ENCODE measurements around the gene RAD54L.

DNA sequence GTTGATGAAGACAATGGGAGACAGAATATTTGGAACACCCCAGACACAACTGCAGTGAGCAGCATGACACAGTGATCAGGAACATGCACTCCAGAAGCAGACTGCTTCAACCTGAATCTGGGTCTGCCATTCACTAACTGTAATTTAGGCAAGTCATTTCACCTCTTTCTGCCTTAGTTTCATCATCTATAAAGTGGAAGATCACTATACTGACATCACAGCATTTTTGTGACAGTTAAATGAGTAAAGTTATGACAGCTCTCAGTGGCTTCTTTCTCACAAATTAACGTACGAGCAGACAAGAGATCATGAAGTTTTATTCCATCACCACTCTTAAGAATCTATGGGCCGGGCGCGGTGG, 41.6 kb downstream of the RAD54L start:
- TF ChIP-seq BHLHE40 (IDR thresholded peaks at IDR 0.05; ENCODE audit: borderline replicate concordance), result no peak
- TF ChIP-seq, protein P1, sequence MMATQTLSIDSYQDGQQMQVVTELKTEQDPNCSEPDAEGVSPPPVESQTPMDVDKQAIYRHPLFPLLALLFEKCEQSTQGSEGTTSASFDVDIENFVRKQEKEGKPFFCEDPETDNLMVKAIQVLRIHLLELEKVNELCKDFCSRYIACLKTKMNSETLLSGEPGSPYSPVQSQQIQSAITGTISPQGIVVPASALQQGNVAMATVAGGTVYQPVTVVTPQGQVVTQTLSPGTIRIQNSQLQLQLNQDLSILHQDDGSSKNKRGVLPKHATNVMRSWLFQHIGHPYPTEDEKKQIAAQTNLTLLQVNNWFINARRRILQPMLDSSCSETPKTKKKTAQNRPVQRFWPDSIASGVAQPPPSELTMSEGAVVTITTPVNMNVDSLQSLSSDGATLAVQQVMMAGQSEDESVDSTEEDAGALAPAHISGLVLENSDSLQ (IDR thresholded peaks at IDR 0.05), result no peak
- TF ChIP-seq SP1 (IDR thresholded peaks at IDR 0.05), result no peak
- TF ChIP-seq FOXA1 (IDR thresholded peaks at IDR 0.05), result no peak
- TF ChIP-seq NFRKB (IDR thresholded peaks at IDR 0.05), result no peak
- no peak for TF ChIP-seq ZNF384 (IDR thresholded peaks at IDR 0.05)
- no peak for TF ChIP-seq FOXM1 (IDR thresholded peaks at IDR 0.05; ENCODE audit: borderline replicate concordance)
- TF ChIP-seq TARDBP (IDR thresholded peaks at IDR 0.05), result no peak
- TF ChIP-seq FOXK2 (IDR thresholded peaks at IDR 0.05), result no peak

All from HEK293T (cell line).